Esophagus muscularis mucosa (tissue), 4 donors: ENCODE measurements around the gene CCDC88C. TPM values are rescaled to one million over a fixed set of nuclear protein-coding genes. Genes with fewer than 3 reads are reported as not detected.

Experiments
- DNase-seq: peaks from one replicate; pipeline ENCODE4 v3.0.0-alpha.2; 2017; ENCODE audit errors: extremely low spot score
- H3K27ac ChIP-seq, 4 donors: fragments of 200-600 bp; sonication (generic); replicated peaks in 1 of 4; 1 replicate in 3 of 4; 2 replicates in 1 of 4; pipeline ENCODE4 v1.5.1; 2016 to 2019; ENCODE audit warnings: mild to moderate bottlenecking in 1 of 4
- H3K27me3 ChIP-seq, 4 donors: fragments of 200-600 bp; sonication (generic); one replicate each; pipeline versions ENCODE4 v1.5.1 to v1.6.0; 2016 to 2019
- H3K36me3 ChIP-seq, 4 donors: fragments of 200-600 bp; sonication (generic); one replicate each; pipeline ENCODE4 v1.5.1; 2016 to 2019
- H3K4me1 ChIP-seq, 4 donors: fragments of 200-600 bp; sonication (generic); one replicate each; pipeline ENCODE4 v1.5.1; 2016 to 2019
- H3K4me3 ChIP-seq, 4 donors: fragments of 200-600 bp; sonication (generic); 1 replicate in 2 of 4; 2 replicates in 2 of 4; pipeline ENCODE4 v1.5.1; 2016 to 2019; ENCODE audit warnings: mild to moderate bottlenecking in 4 of 4, moderate library complexity in 1 of 4
- H3K9me3 ChIP-seq, 4 donors: fragments of 200-600 bp; sonication (generic); 1 replicate in 3 of 4; 2 replicates in 1 of 4; pipeline ENCODE4 v1.5.1; 2016 to 2019
- CTCF ChIP-seq, 3 experiments: fragments of 200-600 bp in 2 of 3; fragments of 450-650 bp in 1 of 3; sonication (generic) in 2 of 3; IDR thresholded peaks; one replicate each; pipeline ENCODE4 v1.5.1; 2017 to 2019; ENCODE audit warnings: antibody characterized with exemption in 3 of 3, mild to moderate bottlenecking in 2 of 3, moderate library complexity in 1 of 3
- EP300 ChIP-seq: sonication (generic); formaldehyde crosslinking; IDR thresholded peaks from one replicate; pipeline ENCODE4 v1.6.1; 2017; ENCODE audit warnings: antibody characterized with exemption
- POLR2A ChIP-seq: fragments of 450-650 bp; IDR thresholded peaks from one replicate; pipeline ENCODE4 v1.6.1; 2017; ENCODE audit warnings: antibody characterized with exemption, moderate library complexity, mild to moderate bottlenecking, low read depth
- POLR2AphosphoS5 ChIP-seq, 2 donors: sonication (generic); formaldehyde crosslinking; IDR thresholded peaks; one replicate each; pipeline ENCODE4 v1.6.1; 2017; ENCODE audit warnings: antibody characterized with exemption in 2 of 2
- WGBS: methylation state at CpG from one replicate; pipeline ENCODE4 v1.1.5; 2018; 5-methylcytosine and 5-hydroxymethylcytosine counted together
- intact Hi-C: fragments of 100-400 bp; cut with DNase I; formaldehyde crosslinking; loops from one replicate; pipeline ENCODE4 v1.15.1; 2023
- total RNA-seq, 4 donors: library from RNA; depleted of rRNA; stranded (reverse); fragments of >200 nt; gene quantifications; one replicate each; pipeline versions ENCODE4 v1.1.0 to v1.2.1, GENCODE V29; 2016

Gene CCDC88C
- total RNA-seq, 4 donors from 2014 or later: 4.2 to 6.3 (median 5.6) TPM

- TF ChIP-seq EP300: no peak
- no peak for TF ChIP-seq POLR2AphosphoS5 (IDR thresholded peaks at IDR 0.05)
- TF ChIP-seq CTCF (IDR thresholded peaks at IDR 0.05): no peak
- no peak for TF ChIP-seq POLR2A
- H3K27ac ChIP-seq: no peak overlapping the region
- H3K4me3 ChIP-seq: no peak overlapping the region
- DNase-seq: no peak
- H3K27me3 ChIP-seq: no peaks in the 10 kb centered on the region
- H3K36me3 ChIP-seq: no peaks in the 10 kb centered on the region
- intact Hi-C loops: no loop called here
- H3K4me1 ChIP-seq: peaks cover 0 to 21% (median 10%) of the 10 kb centered on the region in 4 donors
- H3K9me3 ChIP-seq: no peaks in the 10 kb centered on the region
Measured at GRCh38 chr14:91385697-91386096, 31.9 kb downstream of the CCDC88C start.

- no peaks in the 10 kb centered on the region for H3K9me3 ChIP-seq
- 91% methylated on average over 6 of the region's 9 CpGs for WGBS
- DNase-seq: no peak
- no peaks in the 10 kb centered on the region for H3K36me3 ChIP-seq
- intact Hi-C loops: no loop called here
- H3K4me1 ChIP-seq: peaks cover under 1 to 26% (median 12%) of the 10 kb centered on the region in 4 donors
- no peaks in the 10 kb centered on the region for H3K27me3 ChIP-seq
- H3K4me3 ChIP-seq: no peak overlapping the region
- no peak overlapping the region for H3K27ac ChIP-seq
- no peak for TF ChIP-seq POLR2AphosphoS5 (IDR thresholded peaks at IDR 0.05)
- TF ChIP-seq EP300: no peak
- TF ChIP-seq POLR2A: no peak
- TF ChIP-seq CTCF (IDR thresholded peaks at IDR 0.05): no peak
Measured at GRCh38 chr14:91385224-91385623, 32.4 kb downstream of the CCDC88C start.

- peaks cover 16 to 37% (median 23%) of the 10 kb centered on the region in 4 donors for H3K4me1 ChIP-seq
- H3K27ac ChIP-seq: no peak overlapping the region
- no peaks in the 10 kb centered on the region for H3K9me3 ChIP-seq
- intact Hi-C loops: no loop called here
- TF ChIP-seq POLR2A (no peak), EP300 (no peak), CTCF (IDR thresholded peaks at IDR 0.05) (no peak), POLR2AphosphoS5 (IDR thresholded peaks at IDR 0.05) (no peak)
- DNase-seq: no peak
- H3K27me3 ChIP-seq: no peaks in the 10 kb centered on the region
- no peak overlapping the region for H3K4me3 ChIP-seq
- 74% methylated on average over 7 of the region's 7 CpGs for WGBS
- no peaks in the 10 kb centered on the region for H3K36me3 ChIP-seq
Measured at GRCh38 chr14:91383439-91383838, 34.2 kb downstream of the CCDC88C start.

GRCh38 chr14:91381801-91382670 lies 35.6 kb downstream of the CCDC88C start:
- WGBS: 95% methylated on average over 13 of the region's 13 CpGs
- no peaks in the 10 kb centered on the region for H3K27me3 ChIP-seq
- no peak overlapping the region for H3K27ac ChIP-seq
- DNase-seq: no peak
- intact Hi-C loops: no loop called here
- no peak overlapping the region for H3K4me3 ChIP-seq
- no peak for TF ChIP-seq CTCF (IDR thresholded peaks at IDR 0.05)
- TF ChIP-seq POLR2AphosphoS5 (IDR thresholded peaks at IDR 0.05): no peak
- no peak for TF ChIP-seq POLR2A
- TF ChIP-seq EP300: no peak
- no peaks in the 10 kb centered on the region for H3K36me3 ChIP-seq
- no peaks in the 10 kb centered on the region for H3K9me3 ChIP-seq
- peaks cover 25 to 38% (median 30%) of the 10 kb centered on the region in 4 donors for H3K4me1 ChIP-seq
